ENCODE results near the gene ZFY. TPM values are rescaled to one million over a fixed set of nuclear protein-coding genes. Genes with fewer than 3 reads are reported as not detected.
"Not testable (repeated sequence)": the region's sequence is repeated elsewhere in the genome, so short reads cannot be mapped to it uniquely, and the experiment has no call there.

Gene ZFY
- total RNA-seq, 3 donors from 2014 or later (not counting 1 experiment from before 2014, with no cell fraction given), result 29.7 to 31.4 TPM; not detected in 1

- Histone ChIP-seq H3K36me3 (ENCODE audit: control insufficient read depth, insufficient read depth, low read length) (no peaks in the 10 kb centered on the region), H3K4me1 (ENCODE audit: control insufficient read depth, insufficient read depth, low read length) (no peaks in the 10 kb centered on the region), H3K4me3 (ENCODE audit: low read length) (no peak overlapping the region), H3K27ac (ENCODE audit: low read length) (no peak overlapping the region), H3K27me3 (ENCODE audit: control insufficient read depth, insufficient read depth, low read length) (no peaks in the 10 kb centered on the region), H3K9me3 (ENCODE audit: control insufficient read depth, insufficient read depth, low read length) (no peaks in the 10 kb centered on the region)
- Mint-ChIP-seq H3K27me3 (ENCODE audit: low read depth in 2 of 2) (no peaks in the 10 kb centered on the region), H3K36me3 (no peaks in the 10 kb centered on the region), H3K9me3 (no peaks in the 10 kb centered on the region), H3K27ac (no peak overlapping the region), H3K4me3 (no peak overlapping the region), H3K4me1 (peaks cover 0 to 24% of the 10 kb centered on the region in 2 donors)
- WGBS (ENCODE audit: insufficient coverage), result 91% methylated on average over 3 of the region's 5 CpGs
- no peak for ATAC-seq
- DNase-seq, result no peak
- no peak for TF ChIP-seq CTCF (IDR thresholded peaks at IDR 0.05)
- intact Hi-C loops (cut with micrococcal nuclease), result no loop called here
Measured at GRCh38 chrY:2973110-2973751, 38.0 kb downstream of the ZFY start.

DNA sequence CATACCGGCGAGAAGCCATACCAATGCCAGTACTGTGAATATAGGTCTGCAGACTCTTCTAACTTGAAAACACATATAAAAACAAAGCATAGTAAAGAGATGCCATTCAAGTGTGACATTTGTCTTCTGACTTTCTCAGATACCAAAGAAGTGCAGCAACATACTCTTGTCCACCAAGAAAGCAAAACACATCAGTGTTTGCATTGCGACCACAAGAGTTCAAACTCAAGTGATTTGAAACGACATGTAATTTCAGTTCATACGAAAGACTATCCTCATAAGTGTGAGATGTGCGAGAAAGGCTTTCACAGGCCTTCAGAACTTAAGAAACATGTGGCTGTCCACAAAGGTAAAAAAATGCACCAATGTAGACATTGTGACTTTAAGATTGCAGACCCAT, 44.1 kb downstream of the ZFY start:
- Histone ChIP-seq H3K4me1 (ENCODE audit: control insufficient read depth, insufficient read depth, low read length) (no peaks in the 10 kb centered on the region), H3K27ac (ENCODE audit: low read length) (no peak overlapping the region), H3K36me3 (ENCODE audit: control insufficient read depth, insufficient read depth, low read length) (peaks cover 10% of the 10 kb centered on the region), H3K27me3 (ENCODE audit: control insufficient read depth, insufficient read depth, low read length) (no peaks in the 10 kb centered on the region), H3K4me3 (ENCODE audit: low read length) (no peak overlapping the region), H3K9me3 (ENCODE audit: control insufficient read depth, insufficient read depth, low read length) (no peaks in the 10 kb centered on the region)
- H3K36me3 Mint-ChIP-seq, result no peaks in the 10 kb centered on the region
- no peak overlapping the region for H3K4me3 Mint-ChIP-seq
- no peak for TF ChIP-seq CTCF (IDR thresholded peaks at IDR 0.05)
- H3K27me3 Mint-ChIP-seq (ENCODE audit: low read depth in 2 of 2), result no peaks in the 10 kb centered on the region
- no peak overlapping the region for H3K27ac Mint-ChIP-seq
- H3K9me3 Mint-ChIP-seq, result no peaks in the 10 kb centered on the region
- WGBS (ENCODE audit: insufficient coverage), result 92% methylated on average over 6 of the region's 6 CpGs
- ATAC-seq (no peak), DNase-seq (no peak)
- intact Hi-C loops (cut with micrococcal nuclease), result no loop called here
- H3K4me1 Mint-ChIP-seq, result no peaks in the 10 kb centered on the region

DNA sequence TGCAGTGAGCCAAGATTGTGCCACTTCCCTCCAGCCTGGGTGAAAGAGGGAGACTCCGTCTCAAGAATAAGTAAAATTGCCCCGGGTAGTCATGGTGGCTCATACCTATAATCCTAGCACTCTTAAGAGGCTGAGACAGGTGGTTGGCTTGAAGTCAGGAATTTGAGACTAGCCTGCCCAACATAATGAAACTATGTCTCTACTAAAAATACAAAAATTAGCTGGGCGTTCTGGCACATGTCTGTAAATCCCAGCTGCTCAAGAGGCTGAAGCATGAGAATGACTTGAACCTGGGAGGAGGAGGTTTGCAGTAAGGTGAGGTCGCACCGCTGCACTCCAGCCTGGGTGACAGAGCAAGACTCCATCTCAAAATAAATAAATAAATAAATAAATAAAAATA, 49.3 kb downstream of the ZFY start:
- H3K4me3 Mint-ChIP-seq, result no peak overlapping the region
- H3K36me3 Mint-ChIP-seq, result no peaks in the 10 kb centered on the region
- no peak overlapping the region for H3K27ac ChIP-seq (ENCODE audit: low read length)
- H3K27ac Mint-ChIP-seq, result no peak overlapping the region
- DNase-seq, result no peak
- H3K9me3 Mint-ChIP-seq, result no peaks in the 10 kb centered on the region
- H3K9me3 ChIP-seq (ENCODE audit: control insufficient read depth, insufficient read depth, low read length), result no peaks in the 10 kb centered on the region
- H3K4me1 Mint-ChIP-seq, result no peaks in the 10 kb centered on the region
- no CpG with 5 or more reads among the region's 5 CpGs for WGBS (ENCODE audit: insufficient coverage)
- H3K27me3 ChIP-seq (ENCODE audit: control insufficient read depth, insufficient read depth, low read length), result no peaks in the 10 kb centered on the region
- TF ChIP-seq CTCF (IDR thresholded peaks at IDR 0.05), result no peak
- no peak for ATAC-seq
- intact Hi-C loops (cut with micrococcal nuclease), result no loop called here
- H3K36me3 ChIP-seq (ENCODE audit: control insufficient read depth, insufficient read depth, low read length), result peaks cover 4% of the 10 kb centered on the region
- H3K4me3 ChIP-seq (ENCODE audit: low read length), result no peak overlapping the region
- H3K27me3 Mint-ChIP-seq (ENCODE audit: low read depth in 2 of 2), result no peaks in the 10 kb centered on the region
- no peaks in the 10 kb centered on the region for H3K4me1 ChIP-seq (ENCODE audit: control insufficient read depth, insufficient read depth, low read length)

DNA sequence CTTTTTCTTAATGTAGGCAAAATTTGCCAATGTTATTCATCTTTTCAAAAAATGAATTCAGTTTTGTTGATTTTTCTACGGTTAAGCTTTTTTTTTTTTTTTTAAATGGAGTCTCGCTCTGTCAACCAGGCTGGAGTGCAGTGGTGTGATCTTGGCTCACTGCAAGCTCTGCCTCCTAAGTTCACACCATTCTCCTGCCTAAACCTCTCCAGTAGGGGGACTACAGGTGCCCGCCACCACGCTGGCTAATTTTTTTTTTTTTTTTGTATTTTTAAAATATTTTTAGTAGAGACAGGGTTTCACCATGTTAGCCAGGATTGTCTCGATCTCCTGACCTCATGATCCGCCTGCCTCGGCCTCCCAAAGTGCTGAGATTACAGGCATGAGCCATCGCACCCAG, 52.0 kb downstream of the ZFY start:
- DNase-seq; intact Hi-C loops (cut with micrococcal nuclease); ATAC-seq: not testable (repeated sequence)

GRCh38 chrY:2997369-2997768, 62.2 kb downstream of the ZFY start:
- H3K4me1 ChIP-seq (ENCODE audit: control insufficient read depth, insufficient read depth, low read length); H3K27ac ChIP-seq (ENCODE audit: low read length); H3K27me3 ChIP-seq (ENCODE audit: control insufficient read depth, insufficient read depth, low read length); H3K4me3 Mint-ChIP-seq; intact Hi-C loops (cut with micrococcal nuclease); H3K4me3 ChIP-seq (ENCODE audit: low read length); H3K9me3 Mint-ChIP-seq; H3K27me3 Mint-ChIP-seq (ENCODE audit: low read depth in 2 of 2); DNase-seq; H3K4me1 Mint-ChIP-seq; ATAC-seq; H3K9me3 ChIP-seq (ENCODE audit: control insufficient read depth, insufficient read depth, low read length); H3K36me3 Mint-ChIP-seq; H3K27ac Mint-ChIP-seq; H3K36me3 ChIP-seq (ENCODE audit: control insufficient read depth, insufficient read depth, low read length): not testable (repeated sequence)
- WGBS (ENCODE audit: insufficient coverage), result 87% methylated on average over 12 of the region's 14 CpGs

More for the DNA sequence above, 52.0 kb downstream of the ZFY start:
- H3K27ac Mint-ChIP-seq; H3K36me3 Mint-ChIP-seq; H3K9me3 Mint-ChIP-seq; H3K9me3 ChIP-seq (ENCODE audit: control insufficient read depth, insufficient read depth, low read length); H3K4me3 Mint-ChIP-seq; H3K27me3 ChIP-seq (ENCODE audit: control insufficient read depth, insufficient read depth, low read length); H3K4me1 ChIP-seq (ENCODE audit: control insufficient read depth, insufficient read depth, low read length); H3K27ac ChIP-seq (ENCODE audit: low read length); H3K27me3 Mint-ChIP-seq (ENCODE audit: low read depth in 2 of 2); H3K36me3 ChIP-seq (ENCODE audit: control insufficient read depth, insufficient read depth, low read length); H3K4me3 ChIP-seq (ENCODE audit: low read length); H3K4me1 Mint-ChIP-seq: not testable (repeated sequence)
- 86% methylated on average over 1 of the region's 8 CpGs for WGBS (ENCODE audit: insufficient coverage)

Measured in natural killer cell (primary cell).